ENCODE data around the gene DDX5. TPM values are rescaled to one million over a fixed set of nuclear protein-coding genes. Genes with fewer than 3 reads are reported as not detected.

The DDX5 gene
- total and polyA plus RNA-seq, 2 donors (not counting 1 experiment from before 2014, with no cell fraction given): 1,560 to 2,167 TPM

GRCh38 chr17:64448665-64449512 is 57.2 kb downstream of the DDX5 start, which contains the start of gene MILR1:
Gene MILR1 (plus strand): TSS chr17:64449115. CDS start chr17:64449169, 54 bp downstream.
- peaks cover 45% of the 10 kb centered on the region for H3K79me2 ChIP-seq (ENCODE audit: control insufficient read depth, insufficient read depth, low read length)
- DNase-seq: peak; percentile 77
- H4K20me1 ChIP-seq (ENCODE audit: control insufficient read depth, insufficient read depth, low read length, poor library complexity, severe bottlenecking): no peaks in the 10 kb centered on the region
- WGBS (ENCODE audit: insufficient coverage): 0% methylated on average over 1 of the region's 10 CpGs
- Mint-ChIP-seq H3K27me3 (no peaks in the 10 kb centered on the region), H3K4me3 (peak within 1 kb of the TSS; percentile 88), H3K27ac (peak within 1 kb of the TSS; percentile 94), H3K4me1 (peaks cover 40% of the 10 kb centered on the region), H3K9me3 (ENCODE audit: insufficient read depth) (no peaks in the 10 kb centered on the region)
- peak within 1 kb of the TSS; percentile 82 for H3K4me2 ChIP-seq (replicated peaks; ENCODE audit: low read depth, low read length, poor library complexity, severe bottlenecking)
- peak within 1 kb of the TSS; percentile 65 for H3K9ac ChIP-seq (ENCODE audit: low read length)
- POLR2A ChIA-PET: interaction anchor here (0.7 to 1.1 kb wide), 2 partner anchors 57 to 58 kb away, joined by 3 read pairs; partner anchors contain the start of genes CEP95 and DDX5
- ATAC-seq (ENCODE audit: low read depth): peak; percentile 96
- peaks cover 24 to 37% of the 10 kb centered on the region in 2 donors for H3K4me1 ChIP-seq (ENCODE audit: control insufficient read depth in 2 of 2, insufficient read depth in 2 of 2, low read length in 2 of 2)
- peak within 1 kb of the TSS; percentile 76 for H2AFZ ChIP-seq (ENCODE audit: insufficient read depth, low read depth, low read length, poor library complexity, severe bottlenecking)
- intact Hi-C loops (cut with micrococcal nuclease): no loop called here
- peak within 1 kb of the TSS; percentile 49 to 77 for H3K27ac ChIP-seq (ENCODE audit: low read length in 2 of 2)
- H3K9me3 ChIP-seq (ENCODE audit: control extremely low read depth in 1 of 3, control insufficient read depth in 2 of 3, insufficient read depth in 1 of 3, low read length in 2 of 3): no peaks in the 10 kb centered on the region
- H3K27me3 ChIP-seq (replicated peaks in 1 of 4; ENCODE audit: control extremely low read depth in 1 of 4, control insufficient read depth in 3 of 4, insufficient read depth in 4 of 4, low read length in 3 of 4): no peaks in the 10 kb centered on the region
- CTCF ChIA-PET: interaction anchor here (0.7 to 3.3 kb wide), 4 partner anchors 28 to 158 kb away, joined by 3 to 25 read pairs (median 6); partner anchors contain the start of gene POLG2
- TF ChIP-seq EZH2 (IDR thresholded peaks at IDR 0.05; ENCODE audit: borderline replicate concordance, insufficient read depth, low read depth, low read length, poor library complexity, severe bottlenecking) (no peak), CTCF (IDR thresholded peaks at IDR 0.05) (no peak)
- H3K4me3 ChIP-seq (ENCODE audit: control extremely low read depth in 1 of 5, extremely low read depth in 1 of 5, insufficient read depth in 1 of 5, low read depth in 2 of 5, low read length in 4 of 5): peak within 1 kb of the TSS in 4 of 5 experiments; percentile 48 to 86 (median 64)
- peaks cover 2 to 15% of the 10 kb centered on the region in 2 experiments for H3K36me3 ChIP-seq (replicated peaks in 1 of 2; ENCODE audit: control extremely low read depth in 1 of 2, control insufficient read depth in 1 of 2, extremely low read depth in 1 of 2, insufficient read depth in 2 of 2, low read length in 1 of 2)

Small RNA genes within 50 kb of the gene (small RNA-seq; reads per million reads assigned to genes)
- gene ATP5MFP4 (ENCODE audit: insufficient read length, low read depth, low replicate concordance): not detected

Other genes starting within 250 kb of the DDX5 start
- gene TEX2, start 243.0 kb downstream of the DDX5 start, total RNA-seq: 6.9 and 7.6 TPM in 2 replicates
- gene TEX2, start 243.0 kb downstream of the DDX5 start, polyA plus RNA-seq: 3.3 and 4.0 TPM in 2 replicates
- 106 and 109 TPM in 2 replicates for gene PECAM1, start 115.4 kb downstream of the DDX5 start, total RNA-seq
- 24.4 and 29.6 TPM in 2 replicates for gene PECAM1, start 115.4 kb downstream of the DDX5 start, polyA plus RNA-seq
- gene MILR1, start 57.2 kb downstream of the DDX5 start, total RNA-seq: 9.4 and 14.7 TPM in 2 replicates
- 38.0 and 60.4 TPM in 2 replicates for gene MILR1, start 57.2 kb downstream of the DDX5 start, polyA plus RNA-seq
- gene POLG2, start 9.2 kb downstream of the DDX5 start, total RNA-seq: 74.5 and 84.8 TPM in 2 replicates
- gene POLG2, start 9.2 kb downstream of the DDX5 start, polyA plus RNA-seq: 26.9 and 30.5 TPM in 2 replicates
- gene CEP95, start 688 bp upstream of the DDX5 start, total RNA-seq: 122 and 129 TPM in 2 replicates
- 71.1 and 96.0 TPM in 2 replicates for gene CEP95, start 688 bp upstream of the DDX5 start, polyA plus RNA-seq
- 32.8 and 37.1 TPM in 2 replicates for gene SMURF2, start 156.0 kb upstream of the DDX5 start, total RNA-seq
- gene SMURF2, start 156.0 kb upstream of the DDX5 start, polyA plus RNA-seq: 9.2 and 14.6 TPM in 2 replicates